GM21367 (cell line): Measurements from ENCODE around the gene GFAP.

Experiments used
- ATAC-seq: cut with Tn5 transposase; IDR thresholded peaks from one replicate; pipeline ENCODE4 v1.9.1; 2021; ENCODE audit not compliant: unreplicated experiment

Gene GFAP

DNA sequence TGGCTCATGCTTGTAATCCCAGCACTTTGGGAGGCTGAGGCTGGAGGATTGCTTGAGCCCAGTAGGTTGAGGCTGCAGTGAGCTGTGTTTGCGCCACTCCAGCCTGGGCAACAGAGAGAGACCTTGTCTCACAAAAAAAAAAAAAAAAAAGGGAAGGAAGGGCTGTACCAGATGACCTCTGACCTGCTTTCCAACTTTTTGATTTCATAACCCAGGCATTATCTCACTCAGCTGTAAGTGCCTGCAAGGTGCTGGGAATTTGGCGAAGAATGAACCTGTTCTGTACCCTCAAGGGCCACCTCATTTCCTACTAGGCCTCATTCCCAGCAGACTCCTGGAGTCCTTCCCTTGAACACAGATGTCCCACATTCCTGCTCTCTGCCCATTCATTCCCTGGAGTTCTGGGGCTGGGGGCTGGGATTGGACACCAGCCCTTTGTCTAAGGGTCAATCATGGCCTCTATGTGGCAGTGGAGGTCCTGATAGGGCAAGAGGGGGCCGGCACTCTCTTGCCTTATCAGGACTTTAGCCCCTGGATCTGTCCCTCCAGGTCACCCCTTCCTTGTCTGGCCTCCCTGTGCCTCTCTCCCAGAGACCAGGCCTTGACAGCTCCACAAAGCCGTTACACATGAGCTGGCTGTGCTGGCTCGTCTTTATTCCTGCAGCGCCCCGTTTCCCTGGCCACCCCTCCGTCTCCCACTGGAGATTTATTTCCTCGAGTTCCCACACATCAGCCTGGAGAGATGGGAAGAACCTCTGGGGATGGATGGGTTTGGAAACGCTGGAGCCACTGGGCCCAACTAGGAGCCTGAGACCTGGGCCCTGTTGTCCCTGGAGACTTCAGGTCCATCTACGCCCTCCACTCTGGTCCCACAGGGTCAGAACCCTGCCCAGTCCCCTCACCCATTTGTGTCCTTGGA lies 821 bp upstream of the GFAP start:
- ATAC-seq = no peak

DNA sequence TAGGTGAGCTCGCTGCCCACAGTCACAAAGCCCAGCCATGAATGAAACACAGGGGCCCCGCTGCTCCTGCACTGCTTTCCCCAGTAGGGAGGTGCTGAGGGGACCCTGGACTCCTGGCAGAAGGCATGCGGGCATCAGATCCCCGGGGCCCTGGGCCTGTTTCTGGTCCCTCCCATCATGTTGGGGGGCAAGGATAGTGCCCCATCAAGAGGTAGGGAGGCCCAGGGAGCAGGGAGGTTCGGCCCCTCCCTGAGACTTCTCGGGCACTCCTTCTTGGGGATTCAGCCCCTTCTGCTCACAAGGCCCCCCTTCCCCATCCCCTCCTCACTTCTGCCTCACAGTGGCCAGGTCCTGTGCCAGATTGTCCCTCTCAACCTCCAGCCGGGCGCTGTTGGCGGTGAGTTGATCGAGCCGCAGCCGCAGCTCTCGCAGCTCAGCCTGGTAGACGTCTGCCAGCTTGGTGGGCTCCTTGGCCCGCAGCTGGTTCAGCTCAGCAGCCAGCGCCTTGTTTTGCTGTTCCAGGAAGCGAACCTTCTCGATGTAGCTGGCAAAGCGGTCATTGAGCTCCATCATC lies 515 bp downstream of the GFAP start:
- ATAC-seq = no peak

DNA sequence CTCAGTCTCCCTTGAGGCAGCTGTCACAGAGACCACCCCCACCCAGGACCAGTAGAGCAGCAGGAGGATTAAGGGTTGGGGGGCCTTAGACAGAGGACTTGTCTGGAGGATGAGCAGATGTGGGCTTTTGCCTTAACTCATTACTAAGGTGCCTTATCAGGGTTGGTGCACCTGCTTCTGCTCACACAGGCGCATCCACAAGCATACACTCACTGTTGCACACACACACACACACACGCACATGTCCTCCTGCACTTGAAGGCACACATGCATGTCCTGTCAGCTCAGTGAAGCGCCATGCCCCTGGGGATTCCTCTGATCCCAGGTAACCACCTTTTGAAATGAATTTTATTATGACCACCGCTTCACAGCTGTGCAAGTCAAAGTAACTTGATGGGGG lies 1.2 kb downstream of the GFAP start:
- ATAC-seq = no peak

DNA sequence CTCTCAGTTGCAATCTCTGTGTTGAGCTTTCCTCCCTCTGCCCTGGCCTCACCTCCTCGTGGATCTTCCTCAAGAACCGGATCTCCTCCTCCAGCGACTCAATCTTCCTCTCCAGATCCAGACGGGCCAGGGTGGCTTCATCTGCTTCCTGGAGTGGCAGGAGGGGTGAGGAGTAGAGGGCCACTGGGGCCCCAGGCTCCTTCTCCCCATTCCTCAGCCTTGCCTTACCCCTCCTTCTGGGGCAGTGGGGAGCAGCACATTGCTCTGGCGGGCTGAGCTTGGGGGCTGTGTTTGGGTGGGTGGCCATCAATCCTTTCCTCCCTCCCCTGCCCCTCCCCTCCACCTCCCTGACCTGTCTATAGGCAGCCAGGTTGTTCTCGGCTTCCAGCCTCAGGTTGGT lies 1.6 kb downstream of the GFAP start:
- no peak for ATAC-seq

DNA sequence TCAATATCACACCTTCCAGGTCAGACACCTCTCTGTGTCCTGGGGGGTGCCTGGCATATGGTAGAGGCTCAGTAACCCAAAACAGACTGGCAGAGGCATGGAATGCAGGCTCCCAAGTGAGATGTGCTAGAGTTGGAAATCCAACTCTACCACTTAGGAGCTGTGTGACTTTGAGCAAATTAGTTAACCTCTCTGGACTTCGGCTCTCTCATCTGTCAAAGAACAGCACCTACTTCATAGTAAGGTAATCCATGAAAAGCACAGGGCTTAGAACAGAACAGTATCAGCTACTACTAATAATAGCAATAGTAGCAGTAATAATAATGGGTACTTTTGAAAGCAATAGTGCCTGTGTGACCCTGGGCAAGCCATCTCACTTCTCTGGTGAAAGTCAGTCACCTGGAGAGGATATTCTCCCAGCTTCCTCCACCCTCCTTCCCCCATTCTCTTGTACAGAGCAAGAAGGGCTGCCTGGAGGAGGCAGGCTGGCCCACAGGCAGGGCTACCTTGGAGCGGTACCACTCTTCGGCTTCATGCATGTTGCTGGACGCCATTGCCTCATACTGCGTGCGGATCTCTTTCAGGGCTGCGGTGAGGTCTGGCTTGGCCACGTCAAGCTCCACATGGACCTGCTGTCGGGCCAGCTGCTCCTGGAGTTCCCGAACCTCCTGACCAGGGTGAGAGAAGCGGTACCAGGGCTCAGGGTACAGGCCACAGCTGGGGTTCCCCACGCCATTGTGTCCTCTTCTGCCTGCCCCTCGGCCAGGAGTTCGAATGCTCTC lies 2.3 kb downstream of the GFAP start:
- no peak for ATAC-seq

DNA sequence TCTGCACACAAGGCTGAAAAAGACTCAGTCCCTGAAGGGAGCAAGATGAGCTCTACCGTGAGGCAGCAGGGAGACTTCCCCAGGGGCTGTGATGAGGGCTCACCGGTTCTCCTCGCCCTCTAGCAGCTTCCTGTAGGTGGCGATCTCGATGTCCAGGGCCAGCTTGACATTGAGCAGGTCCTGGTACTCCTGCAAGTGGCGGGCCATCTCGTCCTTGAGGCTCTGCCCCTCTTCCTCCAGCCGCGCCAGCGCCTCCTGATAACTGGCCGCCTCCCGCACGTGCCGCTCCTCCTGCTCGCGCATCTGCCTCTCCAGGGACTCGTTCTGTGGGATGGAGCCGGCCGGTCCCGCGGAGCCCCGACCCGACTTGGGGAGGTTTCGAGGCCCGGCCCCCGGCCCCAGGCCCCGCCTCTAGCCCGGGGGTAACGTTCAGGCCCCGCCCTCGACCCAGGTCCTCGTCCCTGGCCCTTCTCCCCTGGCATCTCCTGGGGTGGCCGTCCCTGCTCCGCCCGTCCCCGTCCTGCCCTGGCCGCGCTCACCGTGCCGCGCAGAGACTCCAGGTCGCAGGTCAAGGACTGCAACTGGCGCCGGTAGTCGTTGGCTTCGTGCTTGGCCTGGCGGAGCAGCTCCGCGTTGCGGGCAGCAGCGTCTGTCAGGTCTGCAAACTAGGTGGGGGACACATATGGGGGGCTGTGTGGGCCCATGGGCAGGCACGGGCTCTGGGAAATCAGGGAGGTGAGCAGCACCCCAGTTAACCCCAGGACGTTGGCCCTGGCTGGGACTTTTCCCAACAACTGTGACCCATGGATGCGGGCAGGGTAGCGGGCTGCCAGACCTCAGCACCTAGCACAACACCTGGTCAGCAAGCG lies 3.9 kb downstream of the GFAP start:
- no peak for ATAC-seq

DNA sequence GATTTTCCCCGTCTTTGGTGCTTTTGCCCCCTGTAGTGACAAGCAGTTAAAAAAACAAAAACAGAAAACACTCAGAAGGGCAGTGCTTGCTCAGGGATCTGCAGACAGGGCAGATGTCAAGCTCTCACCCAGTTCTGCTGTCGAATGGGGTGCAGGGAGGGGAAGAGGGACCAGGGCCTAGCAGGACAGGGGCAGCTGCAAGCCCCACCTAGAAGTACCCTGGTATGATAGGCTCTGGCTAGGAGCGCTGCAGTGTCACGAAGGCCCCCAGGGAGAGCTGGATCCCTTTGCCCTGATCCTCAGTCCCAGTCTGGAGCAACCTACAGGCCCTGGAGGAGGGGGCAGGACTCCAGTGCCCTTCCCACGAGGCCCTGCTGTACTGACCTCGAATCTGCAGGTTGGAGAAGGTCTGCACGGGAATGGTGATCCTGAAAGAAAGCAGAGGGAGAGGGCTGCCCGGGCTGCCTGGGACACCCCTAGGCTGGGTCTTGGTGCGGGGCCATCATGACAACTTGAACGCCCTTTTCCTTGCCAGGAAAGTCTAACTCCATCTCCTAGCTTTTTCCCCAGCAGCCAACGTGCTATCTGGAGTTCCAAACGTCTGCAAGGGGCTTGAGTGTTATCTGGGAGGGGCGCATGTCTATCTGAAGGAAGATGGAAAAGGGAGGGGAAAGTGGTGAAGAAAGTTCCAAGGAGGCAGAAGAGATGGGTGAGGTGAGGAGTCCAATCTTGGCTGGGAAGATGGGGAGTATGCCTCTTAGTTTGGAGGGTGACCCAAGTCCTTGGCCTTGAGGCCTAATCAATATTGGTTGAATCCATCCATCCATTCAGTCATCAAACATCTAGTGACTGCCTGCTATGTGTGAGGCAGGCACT lies 4.8 kb downstream of the GFAP start:
- no peak for ATAC-seq

DNA sequence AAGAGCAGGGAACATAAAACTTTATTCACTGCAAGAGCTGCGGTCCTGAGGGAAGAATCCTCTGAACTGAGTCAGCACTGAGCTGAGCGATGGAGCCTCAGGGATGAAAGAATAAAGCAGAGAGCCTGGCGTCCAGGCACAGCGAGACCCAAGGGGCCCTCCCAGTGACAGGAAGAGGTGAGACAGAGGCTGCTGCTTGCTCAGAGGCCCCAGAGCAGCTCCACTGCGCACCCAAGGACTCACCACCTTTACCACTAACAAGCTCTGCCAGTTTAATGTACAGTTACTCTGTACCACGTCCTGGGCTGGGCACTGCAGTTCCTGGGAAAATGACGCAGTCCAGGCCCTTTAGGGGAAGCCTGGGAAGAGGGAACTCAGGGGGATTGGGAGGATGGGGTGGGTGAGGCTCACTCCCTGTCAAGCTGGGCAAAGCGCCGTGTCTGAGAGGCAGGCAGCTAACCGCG lies 5.6 kb downstream of the GFAP start:
- no peak for ATAC-seq

DNA sequence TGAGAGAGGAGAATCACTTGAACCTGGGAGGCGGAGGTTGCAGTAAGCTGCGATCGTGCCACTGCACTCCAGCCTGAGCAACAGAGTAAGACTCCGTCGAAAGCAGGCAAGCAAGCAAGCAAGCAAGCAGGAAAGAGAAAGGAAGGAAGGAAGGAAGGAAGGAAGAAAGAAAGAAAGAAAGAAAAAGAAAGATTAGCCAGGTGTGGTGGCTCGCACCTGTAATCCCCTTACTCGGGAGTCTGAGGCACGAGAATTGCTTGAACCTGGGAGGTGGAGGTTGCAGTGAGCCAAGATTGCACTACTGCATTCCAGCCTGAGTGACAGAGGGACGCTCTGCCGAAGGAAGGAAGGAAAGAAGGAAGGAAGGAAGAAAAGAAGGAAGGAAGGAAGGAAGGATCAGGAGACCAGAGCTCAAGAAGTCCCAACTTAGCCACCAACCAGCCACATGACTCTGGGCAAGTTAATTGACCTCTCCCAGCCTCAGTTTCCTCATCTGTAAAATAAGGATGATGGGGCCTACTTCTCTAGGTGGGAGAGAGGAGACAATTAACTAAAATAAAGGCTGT lies 6.5 kb downstream of the GFAP start:
- ATAC-seq = no peak

DNA sequence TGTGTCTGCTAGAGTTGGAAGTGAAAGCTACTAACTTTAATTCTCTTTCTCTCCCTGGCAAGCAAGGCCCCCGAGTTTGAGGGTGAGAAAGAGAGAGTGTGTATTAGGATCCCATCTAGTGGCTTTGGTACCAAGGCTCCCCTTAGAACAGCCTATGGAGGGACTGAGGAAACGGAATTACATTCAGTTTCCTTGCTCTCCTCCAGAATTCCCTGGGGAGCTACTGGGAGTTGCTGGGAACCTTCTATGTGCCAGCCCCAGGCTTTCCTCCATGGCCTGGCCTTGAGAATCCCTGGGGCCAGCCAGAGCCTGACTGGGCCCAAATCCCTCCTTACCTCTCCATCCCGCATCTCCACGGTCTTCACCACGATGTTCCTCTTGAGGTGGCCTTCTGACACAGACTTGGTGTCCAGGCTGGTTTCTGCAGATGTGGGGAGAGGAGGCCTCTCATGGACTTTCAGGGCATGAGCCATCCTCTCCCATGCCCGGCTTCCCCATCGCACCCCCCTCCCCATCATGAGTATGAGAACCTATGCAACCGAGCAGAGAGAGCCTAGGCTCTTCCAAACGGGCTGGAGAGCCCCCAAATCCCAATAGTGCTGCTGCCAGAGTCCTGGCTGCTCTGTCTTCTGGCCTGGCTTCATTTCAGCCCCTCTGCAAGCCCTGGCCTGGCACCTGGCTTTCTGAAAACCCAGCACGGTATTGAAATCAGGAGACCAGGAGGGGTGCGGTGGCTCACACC lies 7.4 kb downstream of the GFAP start:
- no peak for ATAC-seq

DNA sequence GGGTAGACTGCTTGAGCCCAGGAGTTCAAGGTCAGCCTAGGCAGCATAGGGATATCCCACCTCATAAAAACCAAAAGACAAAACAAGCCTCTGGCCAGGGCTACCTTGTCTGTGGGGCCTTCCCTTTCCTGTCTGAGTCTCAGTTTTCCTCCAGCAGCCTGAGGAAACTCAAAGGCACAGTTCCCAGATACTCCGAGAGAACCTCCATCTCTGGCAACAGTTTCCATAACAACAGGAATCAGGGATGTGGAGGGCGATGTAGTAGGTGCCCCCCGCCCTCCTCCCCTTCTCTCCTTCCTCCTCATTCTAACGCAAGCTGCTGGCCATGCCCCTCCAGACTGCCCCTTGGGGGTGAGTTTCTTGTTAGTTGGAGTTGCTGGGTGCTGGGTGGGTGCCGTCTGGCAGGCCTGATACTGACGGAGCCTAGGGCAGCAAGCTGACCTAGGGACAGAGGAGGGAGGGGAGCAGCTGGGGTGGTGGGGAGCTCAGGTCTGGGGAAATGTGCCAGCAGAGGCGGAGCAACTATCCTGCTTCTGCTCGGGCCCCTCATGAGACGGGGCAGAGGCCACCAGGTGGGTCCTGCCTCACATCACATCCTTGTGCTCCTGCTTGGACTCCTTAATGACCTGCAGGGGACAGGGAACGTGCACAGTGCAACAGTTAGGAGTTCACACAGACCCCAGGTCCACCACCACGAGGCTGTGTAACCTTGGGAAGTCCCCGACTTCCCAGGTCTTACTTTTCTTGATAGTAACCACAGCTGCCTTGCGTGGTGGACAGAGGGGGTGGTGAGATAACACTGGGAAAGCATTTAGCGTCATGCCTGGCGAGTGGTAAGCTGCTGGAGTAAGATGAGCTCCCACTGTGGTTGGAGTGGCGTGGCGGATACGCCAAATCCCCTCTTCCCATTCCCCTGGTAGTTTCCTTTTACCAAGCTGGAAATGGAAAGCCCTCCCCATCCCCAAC lies 8.3 kb downstream of the GFAP start:
- ATAC-seq = no peak

DNA sequence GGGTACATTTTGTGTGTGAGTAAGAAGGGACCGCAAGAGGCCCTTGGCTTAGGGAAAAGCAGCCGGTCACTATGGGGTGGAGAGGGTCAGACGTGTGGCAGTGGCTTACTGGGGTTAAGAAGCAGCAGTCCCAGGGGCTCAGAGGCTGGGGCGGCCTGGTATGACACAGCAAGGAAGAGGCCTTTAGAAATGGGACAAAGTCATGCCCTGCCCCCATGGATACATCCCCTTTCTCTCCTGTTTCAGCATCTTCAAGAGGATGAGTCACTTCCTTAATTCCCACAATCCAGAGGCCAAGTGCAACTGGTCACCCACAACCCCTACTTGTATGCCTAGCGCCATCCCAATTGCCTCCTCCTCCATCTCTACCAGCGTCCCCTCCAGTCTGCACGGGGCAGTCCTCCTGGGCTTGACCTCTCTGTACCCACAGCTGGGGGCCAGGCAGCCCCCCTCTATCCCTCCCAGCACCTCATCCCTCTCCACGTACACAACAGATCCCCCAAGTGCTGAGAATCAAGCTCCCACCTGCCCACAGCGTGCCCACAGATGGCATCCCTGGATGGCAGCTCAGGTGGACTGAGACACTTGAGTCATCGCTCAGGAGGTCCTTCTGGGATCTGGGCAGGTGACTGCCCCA lies 9.2 kb downstream of the GFAP start:
- ATAC-seq = no peak

DNA sequence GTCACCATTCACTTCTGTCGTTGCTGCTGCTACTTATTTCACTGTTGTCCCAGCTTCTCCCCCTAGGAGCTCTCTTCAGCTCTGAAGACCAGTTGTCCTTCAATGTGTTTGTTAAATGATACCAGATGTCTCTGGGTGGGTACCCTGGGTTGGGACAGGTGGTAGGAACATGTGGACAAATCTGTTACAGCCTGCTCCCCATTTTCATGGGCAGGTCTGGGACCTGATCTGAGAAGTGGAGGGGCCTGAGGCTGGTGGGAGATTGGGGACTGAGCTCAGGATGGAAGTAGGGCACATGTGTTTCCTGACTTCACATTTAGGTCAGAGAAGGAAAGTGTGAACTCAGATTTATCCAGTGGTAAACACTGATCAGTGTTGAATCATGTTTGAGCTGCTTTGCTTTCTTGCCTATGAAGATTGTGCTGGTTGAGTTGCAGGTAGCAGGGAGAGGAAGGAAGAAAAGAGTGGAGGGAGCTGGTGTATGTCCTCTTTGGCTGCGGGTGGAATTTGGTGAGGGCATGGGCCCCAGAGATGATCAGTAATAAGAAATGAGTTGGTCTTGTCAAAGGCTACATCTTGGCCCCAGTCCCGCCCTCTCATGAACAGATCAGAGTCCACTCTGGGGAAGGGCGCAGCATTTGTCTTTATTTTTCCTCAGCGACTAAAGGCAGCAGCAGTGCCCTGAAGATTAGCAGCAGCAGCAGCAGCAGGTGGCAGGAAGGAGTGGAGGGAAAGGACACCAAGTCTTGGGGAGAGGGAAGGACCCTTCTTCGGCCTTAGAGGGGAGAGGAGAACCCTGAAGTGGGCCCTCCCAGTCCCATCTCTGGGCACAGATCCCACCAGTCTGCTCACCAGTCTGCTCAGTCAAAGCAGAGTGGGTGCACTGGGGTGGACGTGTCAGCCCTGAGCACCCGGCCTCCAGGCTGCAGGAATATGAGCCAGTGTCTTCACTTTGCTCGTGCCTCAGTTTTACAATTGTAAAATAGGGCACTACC lies 10.0 kb downstream of the GFAP start:
- ATAC-seq = no peak

DNA sequence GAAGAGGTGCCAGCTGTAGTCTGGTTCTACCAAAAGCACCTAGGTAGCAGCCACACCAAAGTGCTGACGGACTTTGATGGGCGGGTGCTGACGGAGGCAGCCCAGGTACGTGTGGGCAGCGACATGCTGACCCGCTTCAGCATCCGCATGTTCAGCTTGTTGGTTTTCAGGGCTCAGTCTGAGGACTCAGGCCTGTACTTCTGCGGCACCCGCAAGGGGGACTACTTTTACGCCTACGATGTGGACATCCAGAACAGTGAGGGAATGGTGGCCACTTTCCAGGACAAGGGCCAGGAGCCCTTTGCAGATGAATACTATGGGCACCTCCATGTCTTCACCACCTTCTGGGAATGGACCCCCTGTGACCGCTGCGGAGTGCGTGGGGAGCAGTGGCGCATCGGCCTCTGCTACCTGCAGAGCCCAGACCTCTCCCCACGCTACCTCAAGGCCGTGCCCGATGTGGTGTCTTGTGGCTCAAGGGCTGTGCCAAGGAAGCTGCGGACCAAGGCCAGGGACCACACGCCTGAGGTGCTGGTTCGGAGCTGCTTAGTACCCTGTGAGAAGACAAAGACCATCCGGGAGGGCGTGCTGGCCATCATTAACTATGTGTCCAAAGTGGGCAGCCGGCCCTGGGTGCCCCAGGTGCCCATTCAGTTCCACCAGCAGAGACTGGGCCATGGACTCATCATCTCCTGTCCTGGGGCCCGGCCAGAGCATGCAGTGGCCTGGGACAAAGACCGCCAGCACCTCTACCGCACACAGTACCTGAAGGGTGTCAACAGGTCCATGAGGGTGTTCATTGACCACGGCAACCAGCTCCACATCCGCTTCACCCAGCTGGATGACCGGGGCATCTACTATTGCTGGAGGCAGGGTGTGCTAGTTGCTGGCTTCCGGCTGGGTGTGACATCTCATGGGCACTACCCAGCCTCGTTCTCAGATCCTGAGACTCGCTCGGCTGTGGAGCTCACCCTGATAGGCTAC lies 11.0 kb downstream of the GFAP start:
- no peak for ATAC-seq
